IMR-90 (cell line): ENCODE measurements around the gene DENND1C. TPM values are rescaled to one million over a fixed set of nuclear protein-coding genes. Genes with fewer than 3 reads are reported as not detected.

Source experiments
- ATAC-seq: fragments of 200-7000 bp; cut with Tn5 transposase; 2 replicates; pipeline ENCODE4 v1.9.1; 2020; ENCODE audit warnings: low read depth, mild to moderate bottlenecking, moderate library complexity
- BruUV-seq: library from RNA; stranded (reverse); fragments of 400-500 nt; replicated peaks from 2 replicates; lab custom pipeline; 2021; lab: Mats Ljungman, UMichigan
- CTCF ChIA-PET: fragments of 300-600 bp; formaldehyde crosslinking; extraction: SDS; loops from one replicate; lab custom pipeline; 2021; ENCODE audit warnings: antibody characterized with exemption; lab: Yijun Ruan, JAX
- POLR2A ChIA-PET: fragments of 300-600 bp; sonication (Branson Sonifier 250); formaldehyde crosslinking; loops from one replicate; lab custom pipeline; 2022; ENCODE audit warnings: antibody characterized with exemption; ENCODE audit not compliant: unreplicated experiment; lab: Charles Lee
- DNase-seq: peaks from one replicate; pipeline ENCODE4 v3.0.0; 2013
- H2AFZ ChIP-seq: replicated peaks from 2 replicates; pipeline ENCODE3; 2013; ENCODE audit warnings: low read length, mild to moderate bottlenecking; ENCODE audit not compliant: poor library complexity
- H2AK5ac ChIP-seq: 2 replicates; pipeline ENCODE4 v1.6.1; 2013; ENCODE audit warnings: low read depth, low read length, inconsistent platforms
- H2AK9ac ChIP-seq: replicated peaks from 2 replicates; pipeline ENCODE3; 2013; ENCODE audit warnings: mild to moderate bottlenecking, low read depth, low read length, moderate library complexity; ENCODE audit not compliant: poor library complexity
- H2BK120ac ChIP-seq: 2 replicates; pipeline ENCODE4 v1.6.1; 2013; ENCODE audit warnings: low read depth, low read length, inconsistent platforms
- H2BK15ac ChIP-seq: 3 replicates; pipeline ENCODE4 v1.6.1; 2013; ENCODE audit warnings: low read depth, low read length, inconsistent platforms
- H2BK20ac ChIP-seq: 2 replicates; pipeline ENCODE4 v1.6.1; 2013; ENCODE audit warnings: low read depth, mild to moderate bottlenecking, inconsistent platforms, low read length, moderate library complexity
- H2BK5ac ChIP-seq: 2 replicates; pipeline ENCODE4 v1.6.1; 2013; ENCODE audit warnings: mild to moderate bottlenecking, low read depth, low read length, inconsistent platforms; ENCODE audit not compliant: poor library complexity, severe bottlenecking
- H3K14ac ChIP-seq: replicated peaks from 2 replicates; pipeline ENCODE4 v1.6.1; 2013; ENCODE audit warnings: low read depth, low read length, inconsistent platforms
- H3K18ac ChIP-seq: 2 replicates; pipeline ENCODE4 v1.6.1; 2013; ENCODE audit warnings: low read depth, low read length, control low read depth
- H3K23ac ChIP-seq: 2 replicates; pipeline ENCODE4 v1.6.1; 2013; ENCODE audit warnings: low read depth, low read length, inconsistent platforms
- H3K27ac ChIP-seq: 2 replicates; pipeline ENCODE4 v1.5.1; 2013; ENCODE audit warnings: mild to moderate bottlenecking, control low read depth, low read length; ENCODE audit not compliant: insufficient read depth
- H3K27me3 ChIP-seq: 2 replicates; pipeline ENCODE4 v1.6.1; 2013; ENCODE audit warnings: low read length; ENCODE audit not compliant: control insufficient read depth, insufficient read depth
- H3K36me3 ChIP-seq: 2 replicates; pipeline ENCODE4 v1.6.1; 2013; ENCODE audit warnings: low read length, mixed read lengths; ENCODE audit not compliant: control insufficient read depth, insufficient read depth
- H3K4ac ChIP-seq: 2 replicates; pipeline ENCODE4 v1.6.1; 2013; ENCODE audit warnings: low read depth, low read length, inconsistent platforms
- H3K4me1 ChIP-seq: 2 replicates; pipeline ENCODE4 v1.6.1; 2013; ENCODE audit warnings: low read length, mixed read lengths; ENCODE audit not compliant: control insufficient read depth, insufficient read depth
- H3K4me2 ChIP-seq: 2 replicates; pipeline ENCODE4 v1.6.1; 2013; ENCODE audit warnings: low read depth, mild to moderate bottlenecking, control low read depth, low read length, moderate library complexity
- H3K4me3 ChIP-seq: 2 replicates; pipeline ENCODE4 v1.5.1; 2013; ENCODE audit warnings: low read depth, mild to moderate bottlenecking, control low read depth, low read length, moderate library complexity; ENCODE audit not compliant: insufficient read depth
- H3K56ac ChIP-seq: 2 replicates; pipeline ENCODE4 v1.6.1; 2013; ENCODE audit warnings: low read length, inconsistent platforms; ENCODE audit not compliant: insufficient read depth; ENCODE audit errors: extremely low read depth
- H3K79me1 ChIP-seq, 2 experiments: 2 replicates each; pipeline ENCODE4 v1.6.1; 2013; ENCODE audit warnings: low read length in 2 of 2, inconsistent platforms in 1 of 2, low read depth in 1 of 2
- H3K9ac ChIP-seq: 2 replicates; pipeline ENCODE4 v1.6.1; 2013; ENCODE audit warnings: low read depth, low read length, control low read depth
- H3K9me1 ChIP-seq: 2 replicates; pipeline ENCODE4 v1.6.1; 2013; ENCODE audit warnings: low read length, inconsistent platforms; ENCODE audit not compliant: insufficient read depth
- H3K9me3 ChIP-seq: 2 replicates; pipeline ENCODE4 v1.6.1; 2013; ENCODE audit warnings: low read length; ENCODE audit not compliant: control insufficient read depth, insufficient read depth
- H4K20me1 ChIP-seq: 2 replicates; pipeline ENCODE4 v1.6.1; 2013; ENCODE audit warnings: low read length, inconsistent platforms; ENCODE audit not compliant: insufficient read depth
- H4K5ac ChIP-seq: 2 replicates; pipeline ENCODE4 v1.6.1; 2013; ENCODE audit warnings: mild to moderate bottlenecking, low read depth, low read length, control low read depth
- H4K8ac ChIP-seq, 2 experiments: 2 replicates each; pipeline ENCODE4 v1.6.1; 2013; ENCODE audit warnings: low read depth in 2 of 2, low read length in 2 of 2, control low read depth in 1 of 2, inconsistent platforms in 1 of 2
- H4K91ac ChIP-seq: 2 replicates; pipeline ENCODE4 v1.6.1; 2013; ENCODE audit warnings: low read depth, low read length, inconsistent platforms; ENCODE audit not compliant: insufficient read depth
- BHLHE40 ChIP-seq: fragments of 150-350 bp; IDR thresholded peaks from 2 replicates; pipeline ENCODE4 v1.6.1; 2016; ENCODE audit warnings: mild to moderate bottlenecking, low read depth, low read length
- CEBPB ChIP-seq: IDR thresholded peaks from 2 replicates; pipeline ENCODE4 v1.6.1; 2012; ENCODE audit warnings: low read depth, low read length, improper control_type of control experiment
- CHD1 ChIP-seq: IDR thresholded peaks from 2 replicates; pipeline ENCODE4 v1.6.1; 2012; ENCODE audit warnings: low read depth, low read length, improper control_type of control experiment
- CTCF ChIP-seq: conservative IDR thresholded peaks from 2 replicates; pipeline ENCODE4 v1.5.1; 2012; ENCODE audit warnings: mild to moderate bottlenecking, low read depth, low read length, improper control_type of control experiment
- ELK1 ChIP-seq: fragments of 150-350 bp; IDR thresholded peaks from 2 replicates; pipeline ENCODE4 v1.6.1; 2016; ENCODE audit warnings: low read depth, mild to moderate bottlenecking, low read length, moderate library complexity, borderline replicate concordance
- FOS ChIP-seq: fragments of 150-350 bp; IDR thresholded peaks from 2 replicates; pipeline ENCODE4 v1.6.1; 2016; ENCODE audit warnings: low read depth, low read length
- MAFK ChIP-seq: IDR thresholded peaks from 2 replicates; pipeline ENCODE4 v1.6.1; 2012; ENCODE audit warnings: low read depth, low read length, improper control_type of control experiment
- MAZ ChIP-seq: IDR thresholded peaks from 2 replicates; pipeline ENCODE4 v1.6.1; 2012; ENCODE audit warnings: low read depth, mild to moderate bottlenecking, low read length, improper control_type of control experiment, moderate library complexity, borderline replicate concordance
- MXI1 ChIP-seq: IDR thresholded peaks from 2 replicates; pipeline ENCODE4 v1.6.1; 2012; ENCODE audit warnings: low read depth, mild to moderate bottlenecking, low read length, moderate library complexity, borderline replicate concordance
- NFE2L2 ChIP-seq: fragments of 150-350 bp; IDR thresholded peaks from 2 replicates; pipeline ENCODE4 v1.6.1; 2016; ENCODE audit warnings: low read depth, mild to moderate bottlenecking, low read length
- POLR2A ChIP-seq: IDR thresholded peaks from 2 replicates; pipeline ENCODE4 v1.6.1; 2012; ENCODE audit warnings: mild to moderate bottlenecking, low read depth, low read length
- RAD21 ChIP-seq: IDR thresholded peaks from 2 replicates; pipeline ENCODE4 v1.6.1; 2012; ENCODE audit warnings: low read length, improper control_type of control experiment
- RCOR1 ChIP-seq: IDR thresholded peaks from 2 replicates; pipeline ENCODE4 v1.6.1; 2012; ENCODE audit warnings: mild to moderate bottlenecking, low read length, improper control_type of control experiment; ENCODE audit not compliant: insufficient replicate concordance
- SMC3 ChIP-seq: fragments of 150-350 bp; IDR thresholded peaks from 2 replicates; pipeline ENCODE4 v1.6.1; 2016; ENCODE audit warnings: low read depth, mild to moderate bottlenecking, antibody characterized with exemption, low read length, moderate library complexity
- USF2 ChIP-seq: fragments of 150-350 bp; IDR thresholded peaks from 2 replicates; pipeline ENCODE4 v1.6.1; 2017; ENCODE audit warnings: mild to moderate bottlenecking, antibody characterized with exemption, low read length, low read depth
- WGBS, 2 experiments: methylation state at CpG; one replicate each; pipeline versions ENCODE4 v1.1.5 to v1.1.7; 2013; ENCODE audit warnings: missing lambda C conversion rate in 2 of 2; ENCODE audit not compliant: insufficient read length in 1 of 2; ENCODE audit errors: extremely low coverage in 2 of 2; 5-methylcytosine and 5-hydroxymethylcytosine counted together
- dilution Hi-C: fragments of 300-500 bp; cut with HindIII; formaldehyde crosslinking; loops from one replicate; pipeline ENCODE4 v1.14.3; 2018; ENCODE audit warnings: low sequenced_read_pairs; ENCODE audit not compliant: unreplicated experiment
- in situ Hi-C: fragments of 300-500 bp; cut with MboI; formaldehyde crosslinking; loops from 3 replicates; pipeline ENCODE4 v1.14.3; 2019; ENCODE audit warnings: low sequenced_read_pairs, inconsistent platforms, mixed read lengths
- intact Hi-C: fragments of 100-400 bp; cut with micrococcal nuclease; formaldehyde crosslinking; loops from 2 replicates; pipeline ENCODE4 v1.10.0; 2022
- polyA plus RNA-seq, 3 experiments: library from polyadenylated mRNA; depleted of rRNA; stranded (reverse); fragments of >200 nt; gene quantifications; 2 replicates each; pipeline ENCODE4 v1.2.3, GENCODE V29; 2012; ENCODE audit warnings: low replicate concordance in 1 of 3
- total RNA-seq: library from RNA; depleted of rRNA; stranded (reverse); fragments of >200 nt; gene quantifications from 2 replicates; pipeline ENCODE4 v1.2.3, GENCODE V29; 2012

The DENND1C gene
- total and polyA plus RNA-seq, 2 of the 4 experiments (the other 2 are of a cell fraction): not detected

GRCh38 chr19:6518145-6518911 lies 36.7 kb upstream of the DENND1C start:
- Histone ChIP-seq H2BK120ac (no peak overlapping the region), H3K56ac (no peak overlapping the region), H3K4me1 (no peaks in the 10 kb centered on the region), H2BK5ac (no peak overlapping the region), H3K4me2 (no peak overlapping the region), H4K8ac (no peak overlapping the region), H2AFZ (no peak overlapping the region), H3K9ac (no peak overlapping the region), H4K91ac (no peak overlapping the region), H3K9me3 (no peaks in the 10 kb centered on the region), H4K5ac (no peak overlapping the region), H3K79me1 (no peaks in the 10 kb centered on the region), H2BK15ac (no peak overlapping the region), H3K36me3 (no peaks in the 10 kb centered on the region), H3K27me3 (no peaks in the 10 kb centered on the region), H2AK9ac (no peak overlapping the region), H3K27ac (no peak overlapping the region), H3K4ac (no peak overlapping the region), H2BK20ac (no peak overlapping the region), H2AK5ac (no peak overlapping the region), H3K23ac (no peak overlapping the region), H3K18ac (no peak overlapping the region), H3K9me1 (0 out of 2 replicates have a peak, but pooled peaks cover 2% of the 10 kb centered on the region), H3K14ac (no peak overlapping the region), H3K4me3 (no peak overlapping the region), H4K20me1 (no peaks in the 10 kb centered on the region)
- no TSS peak for BruUV-seq
- DNase-seq (no peak), ATAC-seq (no peak)
- dilution Hi-C loops (no loop called here), intact Hi-C loops (no loop called here), in situ Hi-C loops (loop anchor here (5.0 to 10.0 kb wide), 2 partner anchors 216 to 344 kb away; partner anchors contain the start of genes GPR108 and TRIP10)
- POLR2A ChIA-PET: no interaction called here
- WGBS, 2 experiments: 50% methylated on average over 2 of the region's 14 CpGs; no CpG with 5 or more reads in 1 of the 2 experiments
- CTCF ChIA-PET: no interaction called here
- no peak for TF ChIP-seq RAD21
- TF ChIP-seq FOS: no peak
- no peak for TF ChIP-seq CHD1
- no peak for TF ChIP-seq MXI1
- no peak for TF ChIP-seq SMC3
- no peak for TF ChIP-seq USF2
- no peak for TF ChIP-seq MAZ
- no peak for TF ChIP-seq RCOR1
- no peak for TF ChIP-seq NFE2L2
- TF ChIP-seq POLR2A: no peak
- no peak for TF ChIP-seq MAFK
- no peak for TF ChIP-seq CEBPB
- TF ChIP-seq CTCF: no peak
- no peak for TF ChIP-seq BHLHE40
- TF ChIP-seq ELK1: no peak
